Immature natural killer cell (primary cell): Measurements from ENCODE around the gene SCRN1. TPM values are rescaled to one million over a fixed set of nuclear protein-coding genes. Genes with fewer than 3 reads are reported as not detected.
"Not testable (repeated sequence)": the region's sequence is repeated elsewhere in the genome, so short reads cannot be mapped to it uniquely, and the experiment has no call there.

ENCODE experiments used
- DNase-seq, 3 donors: peaks; one replicate each; pipeline ENCODE4 v3.0.0; 2022; ENCODE audit warnings: mixed read lengths in 1 of 3
- H3K27ac Mint-ChIP-seq, 6 donors: one replicate each; pipeline ENCODE4 v1.8.0; 2020; ENCODE audit warnings: mixed read lengths in 6 of 6, mild to moderate bottlenecking in 5 of 6, inconsistent platforms in 4 of 6, moderate library complexity in 3 of 6
- H3K27me3 Mint-ChIP-seq, 3 donors: one replicate each; pipeline ENCODE4 v1.8.0; 2020 to 2021; ENCODE audit warnings: low read depth in 3 of 3, mild to moderate bottlenecking in 3 of 3, mixed read lengths in 3 of 3, moderate library complexity in 3 of 3, inconsistent platforms in 1 of 3
- H3K36me3 Mint-ChIP-seq, 3 donors: one replicate each; pipeline ENCODE4 v1.8.0; 2020; ENCODE audit warnings: mixed read lengths in 3 of 3, inconsistent platforms in 2 of 3, mild to moderate bottlenecking in 2 of 3
- H3K4me1 Mint-ChIP-seq, 2 donors: one replicate each; pipeline ENCODE4 v1.8.0; 2020; ENCODE audit warnings: inconsistent platforms in 2 of 2, mild to moderate bottlenecking in 2 of 2, mixed read lengths in 2 of 2, moderate library complexity in 1 of 2
- H3K4me3 Mint-ChIP-seq, 5 donors: one replicate each; pipeline ENCODE4 v1.8.0; 2020; ENCODE audit warnings: mild to moderate bottlenecking in 5 of 5, mixed read lengths in 5 of 5, inconsistent platforms in 3 of 5, moderate library complexity in 3 of 5
- H3K9me3 Mint-ChIP-seq, 6 donors: one replicate each; pipeline ENCODE4 v1.8.0; 2020; ENCODE audit warnings: mild to moderate bottlenecking in 6 of 6, mixed read lengths in 6 of 6, inconsistent platforms in 4 of 6, moderate library complexity in 3 of 6
- polyA plus RNA-seq, 3 donors: library from polyadenylated mRNA; unstranded; fragments of 300-500 nt; fragmentation: Illumina TruSeq; gene quantifications; one replicate each; pipeline ENCODE4 v1.2.3, GENCODE V29; 2021

Gene SCRN1
- polyA plus RNA-seq, 3 donors from 2014 or later: 10.6 to 27.8 (median 20.7) TPM

DNA sequence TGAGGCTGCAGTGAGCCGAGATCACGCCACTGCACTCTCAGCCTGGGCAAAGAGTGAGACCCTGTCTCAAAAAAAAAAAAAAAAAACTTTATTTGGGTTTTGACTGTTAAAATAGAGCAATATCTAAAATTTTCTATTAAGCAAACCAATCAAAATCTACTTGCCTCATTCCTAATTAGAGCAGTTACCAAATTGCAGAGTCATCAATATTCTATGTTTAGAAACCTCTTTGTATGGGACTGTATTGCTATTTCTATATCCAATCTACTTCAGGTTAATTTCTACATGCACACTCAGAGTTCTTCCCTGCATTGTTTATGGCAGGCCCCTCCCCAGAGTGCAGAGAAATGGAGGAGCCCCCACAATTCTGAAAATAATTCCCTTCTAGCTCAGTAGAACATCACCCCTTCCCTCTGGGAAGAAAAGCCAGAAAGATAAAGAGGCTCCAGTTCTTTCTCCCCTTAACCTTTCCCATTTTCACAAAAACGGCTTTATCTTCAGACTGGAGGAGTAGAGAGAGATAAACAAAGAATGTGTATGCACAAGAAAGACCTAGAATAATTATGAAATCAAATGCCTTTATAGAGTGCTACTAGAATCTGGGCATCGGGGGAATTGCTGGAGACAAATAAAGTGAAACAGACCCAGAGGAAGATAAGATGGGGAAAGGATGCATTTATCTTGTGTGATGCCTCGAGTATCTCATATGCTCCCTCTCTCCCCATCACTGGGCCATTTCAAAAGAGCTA, 17.9 kb downstream of the SCRN1 start:
- Mint-ChIP-seq H3K27me3 (peaks cover 0 to 9% (median 0%) of the 10 kb centered on the region in 3 donors), H3K4me1 (peaks cover 18 to 33% of the 10 kb centered on the region in 2 donors), H3K4me3 (no peak overlapping the region), H3K36me3 (peaks cover 0 to 4% (median 3%) of the 10 kb centered on the region in 3 donors), H3K27ac (peak overlapping the region in 1 of 6 donors; percentile 1), H3K9me3 (no peaks in the 10 kb centered on the region)
- no peak for DNase-seq

- Mint-ChIP-seq H3K27me3 (peaks cover 0 to 9% (median 0%) of the 10 kb centered on the region in 3 donors), H3K36me3 (peaks cover 0 to 9% (median 4%) of the 10 kb centered on the region in 3 donors), H3K9me3 (no peaks in the 10 kb centered on the region), H3K4me1 (peaks cover 19 to 25% of the 10 kb centered on the region in 2 donors), H3K4me3 (no peak overlapping the region), H3K27ac (no peak overlapping the region)
- no peak for DNase-seq
Observed at GRCh38 chr7:29970158-29970557, 19.4 kb downstream of the SCRN1 start.

- DNase-seq: no peak
- Mint-ChIP-seq H3K4me1 (peaks cover 19 to 25% of the 10 kb centered on the region in 2 donors), H3K4me3 (no peak overlapping the region), H3K9me3 (no peaks in the 10 kb centered on the region), H3K27me3 (peaks cover 0 to 9% (median 0%) of the 10 kb centered on the region in 3 donors), H3K36me3 (peaks cover 0 to 9% (median 4%) of the 10 kb centered on the region in 3 donors), H3K27ac (peak overlapping the region in 2 of 6 donors; percentile 11 to 12)
Observed at GRCh38 chr7:29969738-29970137, 19.9 kb downstream of the SCRN1 start.

GRCh38 chr7:29968683-29969395, 20.8 kb downstream of the SCRN1 start:
- no peaks in the 10 kb centered on the region for H3K9me3 Mint-ChIP-seq
- peaks cover 19 to 25% of the 10 kb centered on the region in 2 donors for H3K4me1 Mint-ChIP-seq
- H3K4me3 Mint-ChIP-seq: no peak overlapping the region
- H3K27ac Mint-ChIP-seq: no peak overlapping the region
- peaks cover 0 to 12% (median 4%) of the 10 kb centered on the region in 3 donors for H3K36me3 Mint-ChIP-seq
- no peak for DNase-seq
- peaks cover 0 to 6% (median 0%) of the 10 kb centered on the region in 3 donors for H3K27me3 Mint-ChIP-seq

DNA sequence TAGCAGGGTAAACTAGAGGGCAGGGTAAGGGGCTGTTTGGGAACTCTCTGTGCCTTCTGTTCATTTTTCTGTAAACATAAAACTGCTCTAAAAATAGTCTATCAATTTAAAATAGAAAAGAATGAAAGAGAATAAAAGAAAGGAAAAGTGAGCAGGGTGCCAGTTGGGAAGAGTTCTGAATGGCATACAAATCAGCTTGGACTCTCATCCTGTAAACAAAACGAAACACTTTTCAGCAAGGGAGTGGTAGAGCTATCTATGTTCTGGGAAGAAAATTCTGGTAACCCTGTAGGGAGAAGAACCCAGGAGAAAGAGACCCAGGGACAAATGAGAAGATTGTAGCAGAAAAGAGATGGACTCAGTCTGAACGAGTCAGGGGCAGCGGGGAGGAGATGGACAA, 24.6 kb downstream of the SCRN1 start:
- Mint-ChIP-seq H3K9me3 (no peaks in the 10 kb centered on the region), H3K27ac (no peak overlapping the region), H3K36me3 (peaks cover 0 to 12% (median under 1%) of the 10 kb centered on the region in 3 donors), H3K27me3 (peaks cover 0 to 9% (median 0%) of the 10 kb centered on the region in 3 donors), H3K4me1 (peaks cover 10 to 15% of the 10 kb centered on the region in 2 donors), H3K4me3 (no peak overlapping the region)
- no peak for DNase-seq

DNA sequence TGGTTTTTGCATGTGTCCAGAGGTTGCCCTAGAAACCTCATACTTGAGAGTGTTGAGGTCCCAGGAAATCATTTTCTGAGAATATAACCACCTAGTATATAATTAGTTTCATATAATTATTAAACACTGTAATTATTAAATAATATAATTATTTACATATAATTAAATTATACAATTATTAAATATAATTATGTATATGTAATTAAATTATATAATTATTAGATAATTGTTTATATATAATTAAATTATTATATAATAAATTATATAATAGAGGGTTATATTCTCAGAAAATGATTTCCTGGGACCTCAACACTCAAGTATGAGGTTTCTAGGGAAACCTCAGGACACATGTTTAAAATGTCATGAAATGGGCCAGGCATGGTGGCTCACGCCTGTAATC, 27.6 kb downstream of the SCRN1 start:
- no peaks in the 10 kb centered on the region for H3K9me3 Mint-ChIP-seq
- peaks cover 0 to 13% (median 0%) of the 10 kb centered on the region in 3 donors for H3K36me3 Mint-ChIP-seq
- no peak for DNase-seq
- H3K4me1 Mint-ChIP-seq: peaks cover 7% of the 10 kb centered on the region in 2 donors
- peaks cover 0 to 2% (median 0%) of the 10 kb centered on the region in 3 donors for H3K27me3 Mint-ChIP-seq
- no peak overlapping the region for H3K4me3 Mint-ChIP-seq
- H3K27ac Mint-ChIP-seq: no peak overlapping the region

- not testable (repeated sequence) for H3K9me3 Mint-ChIP-seq, DNase-seq, H3K27ac Mint-ChIP-seq, H3K27me3 Mint-ChIP-seq, H3K4me3 Mint-ChIP-seq
- peaks cover 0 to 13% (median 0%) of the 10 kb centered on the region in 3 donors for H3K36me3 Mint-ChIP-seq
- peaks cover 11% of the 10 kb centered on the region in 2 donors for H3K4me1 Mint-ChIP-seq
Observed at GRCh38 chr7:29961611-29962010, 28.0 kb downstream of the SCRN1 start.

DNA sequence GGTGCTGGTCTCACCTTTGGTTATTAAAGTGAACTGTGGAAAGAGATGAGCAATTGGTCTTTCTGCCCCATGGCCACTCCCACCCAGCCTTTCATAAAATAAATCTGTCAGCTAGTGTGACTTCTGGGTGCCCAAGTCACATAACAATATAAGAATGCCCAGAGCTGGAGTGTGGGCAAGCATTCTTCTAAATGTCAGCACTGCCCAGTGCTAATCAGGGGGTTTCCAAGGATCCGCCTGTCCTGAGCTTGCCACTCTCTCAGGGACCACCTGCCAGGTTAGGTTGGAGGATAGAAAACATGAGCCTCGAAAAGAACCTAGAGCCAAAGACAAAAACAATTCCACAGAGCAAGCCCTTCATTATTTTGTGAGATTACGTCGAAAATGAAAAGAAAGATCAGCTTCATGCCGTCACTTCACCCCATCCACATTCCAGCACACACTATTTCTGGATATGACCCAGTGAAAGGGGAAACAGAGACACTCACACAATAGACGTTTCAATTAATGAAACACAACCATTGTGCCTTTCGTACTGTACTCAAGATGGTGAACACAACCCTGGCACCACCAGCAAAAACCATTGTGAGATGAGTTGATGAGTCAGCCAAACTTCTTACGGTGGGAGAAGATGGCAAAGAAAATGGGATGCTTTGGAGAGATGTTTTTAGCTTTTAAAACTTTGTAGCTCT, 30.8 kb downstream of the SCRN1 start:
- DNase-seq: no peak
- H3K36me3 Mint-ChIP-seq: peaks cover 0 to 5% (median 0%) of the 10 kb centered on the region in 3 donors
- H3K27ac Mint-ChIP-seq: no peak overlapping the region
- H3K9me3 Mint-ChIP-seq: no peaks in the 10 kb centered on the region
- no peak overlapping the region for H3K4me3 Mint-ChIP-seq
- H3K27me3 Mint-ChIP-seq: peaks cover 0 to 2% (median 0%) of the 10 kb centered on the region in 3 donors
- H3K4me1 Mint-ChIP-seq: peaks cover 30 to 39% of the 10 kb centered on the region in 2 donors

DNA sequence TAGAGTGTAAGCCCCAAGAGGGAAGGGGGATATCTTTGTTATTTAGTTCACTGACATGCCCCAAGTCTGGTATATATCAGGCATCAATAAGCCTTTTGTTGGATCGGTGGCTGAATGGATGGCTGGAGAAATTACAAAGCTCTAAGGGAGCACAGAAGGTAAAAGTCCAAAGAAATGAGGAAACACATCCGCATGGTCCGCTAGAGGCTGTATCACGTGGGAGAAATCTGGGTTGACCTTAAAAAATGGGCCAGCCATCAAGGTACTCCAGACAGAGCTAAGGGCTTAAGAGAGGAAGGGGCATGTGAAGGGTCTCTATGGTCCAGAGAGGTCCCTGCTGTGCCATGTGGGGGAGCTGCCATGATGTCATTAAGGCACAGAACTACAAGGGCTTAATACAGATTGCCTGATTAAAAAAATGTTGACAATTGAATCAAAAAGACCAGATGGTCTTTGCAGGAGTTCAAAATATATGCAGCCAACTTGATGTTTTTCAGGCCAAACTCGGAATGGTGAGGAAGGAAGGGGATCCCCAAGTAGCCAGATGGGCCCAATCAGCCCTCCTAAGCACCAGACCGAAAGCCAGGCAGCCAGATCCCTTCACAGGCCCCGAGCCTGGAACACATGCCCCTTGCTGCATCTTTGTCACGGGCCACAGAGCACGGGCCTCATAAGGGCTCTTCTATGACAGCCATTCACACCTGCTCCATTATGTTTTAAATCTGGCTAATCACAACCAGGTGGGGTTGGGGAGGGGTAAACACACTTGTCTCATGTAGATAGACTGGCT, 31.9 kb downstream of the SCRN1 start:
- Mint-ChIP-seq H3K36me3 (peaks cover 0 to 9% (median 6%) of the 10 kb centered on the region in 3 donors), H3K27me3 (no peaks in the 10 kb centered on the region), H3K4me1 (peaks cover 30 to 41% of the 10 kb centered on the region in 2 donors), H3K4me3 (no peak overlapping the region), H3K27ac (no peak overlapping the region), H3K9me3 (no peaks in the 10 kb centered on the region)
- DNase-seq: no peak

GRCh38 chr7:29956487-29956836, 33.1 kb downstream of the SCRN1 start:
- DNase-seq: no peak
- H3K9me3 Mint-ChIP-seq: no peaks in the 10 kb centered on the region
- peak overlapping the region; percentile 34 to 63 (median 48) for H3K4me3 Mint-ChIP-seq
- peak overlapping the region; percentile 31 to 81 (median 64) for H3K27ac Mint-ChIP-seq
- no peaks in the 10 kb centered on the region for H3K27me3 Mint-ChIP-seq
- H3K36me3 Mint-ChIP-seq: peaks cover 0 to 9% (median 6%) of the 10 kb centered on the region in 3 donors
- H3K4me1 Mint-ChIP-seq: peaks cover 30 to 41% of the 10 kb centered on the region in 2 donors

- Mint-ChIP-seq H3K27me3 (no peaks in the 10 kb centered on the region), H3K36me3 (peaks cover 0 to 12% (median 6%) of the 10 kb centered on the region in 3 donors), H3K4me3 (peak overlapping the region; percentile 34 to 63 (median 48)), H3K27ac (peak overlapping the region; percentile 31 to 81 (median 64)), H3K9me3 (no peaks in the 10 kb centered on the region), H3K4me1 (peaks cover 30 to 41% of the 10 kb centered on the region in 2 donors)
- peak; percentile 7 to 29 (median 26) for DNase-seq
Observed at GRCh38 chr7:29955799-29956486, 33.7 kb downstream of the SCRN1 start.

DNA sequence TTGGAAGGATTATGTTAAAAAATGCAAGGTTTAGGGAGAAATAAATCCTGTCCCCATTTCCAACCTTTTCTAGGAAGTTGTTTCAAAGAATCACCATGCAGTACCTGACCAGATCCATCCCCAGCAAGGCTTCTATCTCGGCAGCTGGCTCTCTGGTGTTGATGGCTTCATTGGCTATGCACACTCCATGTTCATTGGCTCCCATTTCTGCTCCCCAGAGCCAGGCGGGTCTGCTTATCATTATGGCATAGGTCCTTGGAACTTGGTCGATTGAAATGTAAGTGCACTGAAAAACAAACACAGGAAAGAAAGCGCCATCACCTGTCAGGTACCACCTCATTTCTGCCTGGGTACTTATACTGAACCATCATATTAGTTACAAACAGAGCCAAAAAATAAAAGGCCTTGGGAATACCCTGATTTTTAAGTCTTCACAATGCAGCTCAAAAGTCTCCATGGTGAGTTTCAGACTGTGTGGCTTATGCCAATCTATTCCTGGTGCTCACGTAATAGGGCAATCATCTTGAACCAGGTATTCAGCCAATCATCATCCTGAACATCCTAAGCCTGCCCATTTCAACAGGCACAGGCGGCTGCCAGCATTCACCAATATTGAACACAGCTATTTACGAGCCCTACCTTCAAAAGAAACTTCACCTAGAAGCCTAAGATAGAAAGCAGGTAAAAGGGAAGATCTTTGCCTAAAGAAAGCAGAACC, 34.4 kb downstream of the SCRN1 start:
- Mint-ChIP-seq H3K36me3 (peaks cover 0 to 12% (median 6%) of the 10 kb centered on the region in 3 donors), H3K27ac (peak overlapping the region in 5 of 6 donors; percentile 31 to 81 (median 69)), H3K4me1 (peaks cover 30 to 41% of the 10 kb centered on the region in 2 donors), H3K27me3 (no peaks in the 10 kb centered on the region), H3K4me3 (peak overlapping the region in 3 of 5 donors; percentile 34 to 63 (median 59)), H3K9me3 (no peaks in the 10 kb centered on the region)
- no peak for DNase-seq
